Loucy (cell line): ENCODE data around the gene CEP128.
A peak's percentile ranks its signal among the peaks of the same experiment; 100 is the strongest.

ENCODE experiments used
- H2AFZ ChIP-seq: fragments of 200-600 bp; sonication (generic); 2 replicates; pipeline ENCODE4 v1.6.0; 2016; ENCODE audit warnings: antibody characterized with exemption, mild to moderate bottlenecking, low read length, moderate library complexity
- H3F3A ChIP-seq: fragments of 200-600 bp; 2 replicates; pipeline ENCODE4 v1.6.0; 2016; ENCODE audit warnings: antibody characterized with exemption, low read depth, mild to moderate bottlenecking
- H3K27me3 ChIP-seq: fragments of 200-600 bp; sonication (generic); 2 replicates; pipeline ENCODE4 v1.6.1; 2014; ENCODE audit warnings: low read length, mild to moderate bottlenecking; ENCODE audit not compliant: insufficient read depth, poor library complexity, severe bottlenecking
- H3K36me3 ChIP-seq: fragments of 200-600 bp; sonication (generic); 2 replicates; pipeline ENCODE4 v1.6.1; 2016; ENCODE audit warnings: low read length; ENCODE audit not compliant: insufficient read depth
- H3K4me1 ChIP-seq: fragments of 200-600 bp; sonication (generic); 2 replicates; pipeline ENCODE4 v1.5.1; 2014; ENCODE audit warnings: low read length, mild to moderate bottlenecking; ENCODE audit not compliant: insufficient read depth, poor library complexity, severe bottlenecking
- H3K4me2 ChIP-seq: fragments of 200-600 bp; sonication (generic); 2 replicates; pipeline ENCODE4 v1.6.0; 2014; ENCODE audit warnings: antibody characterized with exemption, low read length, low read depth, mild to moderate bottlenecking; ENCODE audit not compliant: poor library complexity, severe bottlenecking
- H3K4me3 ChIP-seq: fragments of 200-600 bp; sonication (generic); 2 replicates; pipeline ENCODE4 v1.5.1; 2014; ENCODE audit warnings: low read length, mild to moderate bottlenecking, mixed read lengths; ENCODE audit not compliant: poor library complexity, severe bottlenecking
- H3K79me2 ChIP-seq: fragments of 200-600 bp; sonication (generic); 2 replicates; pipeline ENCODE4 v1.6.1; 2014; ENCODE audit warnings: low read length; ENCODE audit not compliant: insufficient read depth
- H3K9ac ChIP-seq: fragments of 200-600 bp; sonication (generic); 2 replicates; pipeline ENCODE4 v1.6.0; 2014; ENCODE audit warnings: mild to moderate bottlenecking, low read depth, low read length, moderate library complexity; ENCODE audit not compliant: poor library complexity, severe bottlenecking
- H3K9me2 ChIP-seq: fragments of 200-600 bp; sonication (generic); replicated peaks from 2 replicates; pipeline ENCODE4 v1.6.1; 2016; ENCODE audit warnings: low read depth, low read length, mixed read lengths
- H3K9me3 ChIP-seq: fragments of 200-600 bp; sonication (generic); 2 replicates; pipeline ENCODE4 v1.6.1; 2014; ENCODE audit warnings: mild to moderate bottlenecking, antibody characterized with exemption, low read length, low read depth; ENCODE audit not compliant: insufficient read depth
- H4K20me1 ChIP-seq: fragments of 200-600 bp; sonication (generic); 2 replicates; pipeline ENCODE4 v1.6.0; 2014; ENCODE audit warnings: antibody characterized with exemption, low read length, mild to moderate bottlenecking; ENCODE audit not compliant: insufficient read depth, poor library complexity, severe bottlenecking
- CTCF ChIP-seq: fragments of 200-600 bp; sonication (generic); conservative IDR thresholded peaks from 2 replicates; pipeline ENCODE4 v1.5.1; 2014; ENCODE audit warnings: mild to moderate bottlenecking, antibody characterized with exemption, low read length
- EZH2phosphoT487 ChIP-seq: fragments of 200-600 bp; IDR thresholded peaks from 2 replicates; pipeline ENCODE4 v1.6.1; 2018; ENCODE audit warnings: antibody characterized with exemption, mild to moderate bottlenecking, moderate library complexity, borderline replicate concordance

The CEP128 gene

DNA sequence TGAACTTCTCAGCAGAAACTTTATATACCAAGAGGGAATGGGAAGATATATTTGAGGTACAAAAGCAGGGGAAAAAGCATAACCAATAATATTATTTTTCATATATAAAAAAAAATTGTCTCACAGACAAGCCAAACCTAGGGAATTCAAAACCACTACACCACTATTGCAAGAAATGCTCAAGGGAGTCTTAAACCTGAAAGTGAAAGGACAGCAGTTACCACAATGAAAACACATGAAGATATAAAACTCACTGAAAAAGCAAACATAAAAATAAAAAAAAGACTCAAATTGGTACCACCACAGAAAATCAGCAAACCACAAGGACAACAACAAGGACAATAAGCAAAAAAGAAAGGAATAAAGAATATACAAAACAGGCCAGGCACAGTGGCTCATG is 131.9 kb downstream of the CEP128 start:
- TF ChIP-seq CTCF, result no peak
- no peak for TF ChIP-seq EZH2phosphoT487
- Histone ChIP-seq H3K27me3 (no peaks in the 10 kb centered on the region), H3K4me2 (peak overlapping the region; percentile 56), H3F3A (peaks cover 14% of the 10 kb centered on the region; the same call in 1 of the 2 replicates), H3K9me2 (no peaks in the 10 kb centered on the region), H3K4me1 (peaks cover 18% of the 10 kb centered on the region), H3K4me3 (peak overlapping the region; percentile 51), H4K20me1 (no peaks in the 10 kb centered on the region), H2AFZ (no peak overlapping the region), H3K9ac (no peak overlapping the region), H3K9me3 (no peaks in the 10 kb centered on the region; the same call in 1 of the 2 replicates), H3K36me3 (no peaks in the 10 kb centered on the region), H3K79me2 (no peaks in the 10 kb centered on the region)

GRCh38 chr14:80805136-80805535 is 136.4 kb downstream of the CEP128 start:
- TF ChIP-seq EZH2phosphoT487 (no peak), CTCF (no peak)
- H3K9me3 ChIP-seq, result peaks cover 3% of the 10 kb centered on the region; the same call in 1 of the 2 replicates
- peaks cover 3% of the 10 kb centered on the region; the same call in 1 of the 2 replicates for H3K36me3 ChIP-seq
- H2AFZ ChIP-seq, result no peak overlapping the region
- no peaks in the 10 kb centered on the region for H3K27me3 ChIP-seq
- no peaks in the 10 kb centered on the region for H3K9me2 ChIP-seq
- no peak overlapping the region for H3K4me3 ChIP-seq
- no peak overlapping the region for H3K4me2 ChIP-seq
- H3F3A ChIP-seq, result peaks cover 11% of the 10 kb centered on the region; the same call in 1 of the 2 replicates
- H3K9ac ChIP-seq, result no peak overlapping the region
- no peaks in the 10 kb centered on the region for H3K79me2 ChIP-seq
- peaks cover 18% of the 10 kb centered on the region for H3K4me1 ChIP-seq
- no peaks in the 10 kb centered on the region for H4K20me1 ChIP-seq

DNA sequence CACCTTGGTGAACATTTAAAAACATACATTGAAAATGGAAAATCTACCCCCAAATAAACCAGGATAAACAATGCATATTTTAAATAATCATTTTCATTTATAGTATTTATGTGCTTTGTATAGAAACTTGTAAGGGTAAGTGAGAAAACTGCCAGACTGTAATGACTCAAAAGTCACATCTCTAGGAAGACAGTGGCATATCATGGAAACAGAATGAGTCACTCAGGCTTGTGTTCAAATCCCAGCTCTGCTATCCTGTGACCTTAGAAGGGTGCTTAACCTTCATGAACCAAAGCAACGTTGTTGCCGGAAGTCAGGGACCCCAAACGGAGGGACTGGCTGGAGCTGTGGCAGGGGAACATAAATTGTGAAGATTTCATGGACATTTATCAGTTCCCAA is 142.7 kb downstream of the CEP128 start:
- no peaks in the 10 kb centered on the region for H3K9me2 ChIP-seq
- H3K9ac ChIP-seq, result no peak overlapping the region
- peaks cover 6% of the 10 kb centered on the region; the same call in 1 of the 2 replicates for H3K9me3 ChIP-seq
- H3K4me1 ChIP-seq, result peaks cover 8% of the 10 kb centered on the region
- no peak for TF ChIP-seq CTCF
- no peak for TF ChIP-seq EZH2phosphoT487
- no peak overlapping the region for H2AFZ ChIP-seq
- H3K27me3 ChIP-seq, result no peaks in the 10 kb centered on the region
- H3F3A ChIP-seq, result no peaks in the 10 kb centered on the region
- H3K79me2 ChIP-seq, result no peaks in the 10 kb centered on the region
- H3K4me2 ChIP-seq, result no peak overlapping the region
- no peaks in the 10 kb centered on the region for H4K20me1 ChIP-seq
- no peak overlapping the region for H3K4me3 ChIP-seq
- peaks cover 5% of the 10 kb centered on the region for H3K36me3 ChIP-seq
